Nephron progenitor cell (in vitro differentiated cells): ENCODE results near the gene ATP6AP1.

Experiments
- DNase-seq: peaks from one replicate; pipeline ENCODE4 v3.0.0; 2021
- H3K27ac Mint-ChIP-seq: 2 replicates; pipeline ENCODE4 v1.8.0; 2021; ENCODE audit warnings: mild to moderate bottlenecking, moderate library complexity, mixed read lengths
- H3K27me3 Mint-ChIP-seq: 2 replicates; pipeline ENCODE4 v1.8.0; 2021; ENCODE audit warnings: mild to moderate bottlenecking, low read depth, mixed read lengths; ENCODE audit not compliant: poor library complexity
- H3K36me3 Mint-ChIP-seq: 2 replicates; pipeline ENCODE4 v1.8.0; 2021; ENCODE audit warnings: low read depth, mixed read lengths
- H3K4me1 Mint-ChIP-seq: 2 replicates; pipeline ENCODE4 v1.8.0; 2021; ENCODE audit warnings: mixed read lengths
- H3K4me3 Mint-ChIP-seq: 2 replicates; pipeline ENCODE4 v1.8.0; 2021; ENCODE audit warnings: mild to moderate bottlenecking, moderate library complexity, mixed read lengths
- H3K9me3 Mint-ChIP-seq: 2 replicates; pipeline ENCODE4 v1.8.0; 2021; ENCODE audit warnings: mild to moderate bottlenecking, moderate library complexity, mixed read lengths
- CTCF ChIP-seq: fragments of 200-600 bp; sonication (generic); IDR thresholded peaks from 2 replicates; pipeline ENCODE4 v1.5.0; 2021; ENCODE audit warnings: antibody characterized with exemption

The ATP6AP1 gene

GRCh38 chrX:154413142-154413541 is 15.3 kb upstream of the ATP6AP1 start:
- no peak for DNase-seq
- Mint-ChIP-seq H3K36me3 (peaks cover 15% of the 10 kb centered on the region), H3K27me3 (peaks cover 3% of the 10 kb centered on the region), H3K27ac (no peak overlapping the region), H3K9me3 (peaks cover 53% of the 10 kb centered on the region), H3K4me3 (no peak overlapping the region), H3K4me1 (peaks cover 20% of the 10 kb centered on the region)
- TF ChIP-seq CTCF = no peak

GRCh38 chrX:154417157-154417556 is 11.3 kb upstream of the ATP6AP1 start:
- Mint-ChIP-seq H3K27ac (no peak overlapping the region), H3K36me3 (peaks cover 15% of the 10 kb centered on the region), H3K4me1 (no peaks in the 10 kb centered on the region), H3K4me3 (no peak overlapping the region), H3K9me3 (peaks cover 54% of the 10 kb centered on the region), H3K27me3 (no peaks in the 10 kb centered on the region)
- no peak for DNase-seq
- no peak for TF ChIP-seq CTCF

GRCh38 chrX:154419189-154419588 is 9.3 kb upstream of the ATP6AP1 start:
- Mint-ChIP-seq H3K9me3 (peaks cover 45% of the 10 kb centered on the region), H3K4me1 (no peaks in the 10 kb centered on the region), H3K36me3 (peaks cover 12% of the 10 kb centered on the region), H3K4me3 (no peak overlapping the region), H3K27ac (peak overlapping the region; percentile 75), H3K27me3 (no peaks in the 10 kb centered on the region)
- no peak for TF ChIP-seq CTCF
- DNase-seq = no peak

GRCh38 chrX:154419688-154420401 is 8.6 kb upstream of the ATP6AP1 start:
- Mint-ChIP-seq H3K36me3 (peaks cover 12% of the 10 kb centered on the region), H3K27ac (no peak overlapping the region), H3K27me3 (no peaks in the 10 kb centered on the region), H3K9me3 (peaks cover 50% of the 10 kb centered on the region), H3K4me3 (no peak overlapping the region), H3K4me1 (no peaks in the 10 kb centered on the region)
- DNase-seq = no peak
- TF ChIP-seq CTCF = no peak

- Mint-ChIP-seq H3K9me3 (peaks cover 49% of the 10 kb centered on the region), H3K4me1 (no peaks in the 10 kb centered on the region)
- no peak for DNase-seq
Measured at GRCh38 chrX:154420402-154420756, 8.1 kb upstream of the ATP6AP1 start.

More at GRCh38 chrX:154420402-154420756, 8.1 kb upstream of the ATP6AP1 start:
- no peak for TF ChIP-seq CTCF
- Mint-ChIP-seq H3K36me3 (peaks cover 8% of the 10 kb centered on the region), H3K4me3 (no peak overlapping the region), H3K27me3 (no peaks in the 10 kb centered on the region), H3K27ac (no peak overlapping the region)
